Brain microvascular endothelial cell (primary cell): ENCODE data around the gene CIAO3.

Experiments
- DNase-seq: peaks from one replicate; pipeline ENCODE4 v3.0.0-alpha.2; 2020
- H3K27ac ChIP-seq: fragments of 250-450 bp; sonication (Bioruptor Pico); 2 replicates; pipeline ENCODE4 v1.5.1; 2020; ENCODE audit warnings: mild to moderate bottlenecking, moderate library complexity
- H3K27me3 ChIP-seq: fragments of 250-450 bp; sonication (Bioruptor Pico); replicated peaks from 2 replicates; pipeline ENCODE4 v1.5.1; 2020; ENCODE audit warnings: mild to moderate bottlenecking
- H3K36me3 ChIP-seq: fragments of 250-450 bp; sonication (Bioruptor Pico); replicated peaks from 2 replicates; pipeline ENCODE4 v1.5.1; 2020; ENCODE audit warnings: mild to moderate bottlenecking
- H3K4me3 ChIP-seq: 2 replicates; pipeline ENCODE4 v1.5.1; 2011; ENCODE audit warnings: low read depth, mild to moderate bottlenecking, control low read depth, low read length, moderate library complexity
- in situ Hi-C: cut with HindIII; loops from 2 replicates; pipeline ENCODE4 v1.10.0; 2017; ENCODE audit warnings: low sequenced_read_pairs, low pct_ligation_motif_present
- TF ChIP-seq, protein P1 (sequence below): IDR thresholded peaks from 2 replicates; pipeline ENCODE4 v1.5.1; 2011; ENCODE audit warnings: low read depth, mild to moderate bottlenecking, moderate library complexity, low read length, control low read depth, inconsistent platforms; ENCODE audit errors: missing control alignments

The CIAO3 gene

DNA sequence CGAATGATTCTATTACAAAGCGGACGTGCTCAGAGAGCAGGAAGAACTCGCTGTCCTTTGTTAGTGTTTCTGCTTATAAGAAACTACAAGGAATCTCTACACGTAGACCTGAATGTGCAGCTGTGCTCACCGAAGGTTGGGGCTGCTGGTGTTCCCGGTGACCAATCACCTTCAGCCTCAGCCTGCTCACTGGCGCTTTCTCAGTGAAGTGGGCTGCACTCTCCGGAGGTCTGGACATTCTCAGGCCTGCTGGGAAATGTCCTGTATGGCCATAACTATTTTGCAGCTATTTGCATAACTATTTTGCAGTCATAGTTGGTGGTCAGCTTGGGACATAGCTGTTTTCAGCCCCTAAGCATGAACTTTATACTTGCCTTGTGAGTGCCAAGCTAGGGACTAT, 9.7 kb upstream of the CIAO3 start:
- H3K27me3 ChIP-seq = peaks cover 4% of the 10 kb centered on the region
- H3K27ac ChIP-seq = no peak overlapping the region
- in situ Hi-C loops = no loop called here
- DNase-seq = no peak
- H3K4me3 ChIP-seq = no peak overlapping the region
- H3K36me3 ChIP-seq = no peaks in the 10 kb centered on the region
- TF ChIP-seq, protein P1, sequence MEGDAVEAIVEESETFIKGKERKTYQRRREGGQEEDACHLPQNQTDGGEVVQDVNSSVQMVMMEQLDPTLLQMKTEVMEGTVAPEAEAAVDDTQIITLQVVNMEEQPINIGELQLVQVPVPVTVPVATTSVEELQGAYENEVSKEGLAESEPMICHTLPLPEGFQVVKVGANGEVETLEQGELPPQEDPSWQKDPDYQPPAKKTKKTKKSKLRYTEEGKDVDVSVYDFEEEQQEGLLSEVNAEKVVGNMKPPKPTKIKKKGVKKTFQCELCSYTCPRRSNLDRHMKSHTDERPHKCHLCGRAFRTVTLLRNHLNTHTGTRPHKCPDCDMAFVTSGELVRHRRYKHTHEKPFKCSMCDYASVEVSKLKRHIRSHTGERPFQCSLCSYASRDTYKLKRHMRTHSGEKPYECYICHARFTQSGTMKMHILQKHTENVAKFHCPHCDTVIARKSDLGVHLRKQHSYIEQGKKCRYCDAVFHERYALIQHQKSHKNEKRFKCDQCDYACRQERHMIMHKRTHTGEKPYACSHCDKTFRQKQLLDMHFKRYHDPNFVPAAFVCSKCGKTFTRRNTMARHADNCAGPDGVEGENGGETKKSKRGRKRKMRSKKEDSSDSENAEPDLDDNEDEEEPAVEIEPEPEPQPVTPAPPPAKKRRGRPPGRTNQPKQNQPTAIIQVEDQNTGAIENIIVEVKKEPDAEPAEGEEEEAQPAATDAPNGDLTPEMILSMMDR = no peak

DNA sequence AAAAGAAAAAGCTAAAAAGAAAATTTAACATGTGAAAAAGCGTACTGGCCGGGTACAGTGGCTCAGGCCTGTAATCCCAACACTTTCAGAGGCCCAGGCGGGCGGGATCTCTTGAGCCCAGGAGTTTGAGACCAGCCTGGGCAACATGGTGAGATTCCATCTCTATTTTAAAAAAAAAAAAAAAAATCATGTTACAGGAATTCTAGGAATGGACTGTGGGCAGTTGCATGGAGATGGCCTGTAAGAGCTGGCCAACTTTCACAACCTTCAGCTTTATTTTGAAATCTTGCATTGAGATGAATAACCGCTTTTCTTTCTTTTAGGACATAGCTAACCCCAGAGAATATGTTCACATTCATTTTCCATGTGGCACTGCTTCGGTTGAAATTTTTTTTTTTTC, 8.2 kb upstream of the CIAO3 start:
- Histone ChIP-seq H3K27me3 (peaks cover 4% of the 10 kb centered on the region), H3K36me3 (no peaks in the 10 kb centered on the region), H3K4me3 (no peak overlapping the region), H3K27ac (no peak overlapping the region)
- TF ChIP-seq, protein P1 = no peak
- in situ Hi-C loops = no loop called here
- peak; percentile 35 for DNase-seq

DNA sequence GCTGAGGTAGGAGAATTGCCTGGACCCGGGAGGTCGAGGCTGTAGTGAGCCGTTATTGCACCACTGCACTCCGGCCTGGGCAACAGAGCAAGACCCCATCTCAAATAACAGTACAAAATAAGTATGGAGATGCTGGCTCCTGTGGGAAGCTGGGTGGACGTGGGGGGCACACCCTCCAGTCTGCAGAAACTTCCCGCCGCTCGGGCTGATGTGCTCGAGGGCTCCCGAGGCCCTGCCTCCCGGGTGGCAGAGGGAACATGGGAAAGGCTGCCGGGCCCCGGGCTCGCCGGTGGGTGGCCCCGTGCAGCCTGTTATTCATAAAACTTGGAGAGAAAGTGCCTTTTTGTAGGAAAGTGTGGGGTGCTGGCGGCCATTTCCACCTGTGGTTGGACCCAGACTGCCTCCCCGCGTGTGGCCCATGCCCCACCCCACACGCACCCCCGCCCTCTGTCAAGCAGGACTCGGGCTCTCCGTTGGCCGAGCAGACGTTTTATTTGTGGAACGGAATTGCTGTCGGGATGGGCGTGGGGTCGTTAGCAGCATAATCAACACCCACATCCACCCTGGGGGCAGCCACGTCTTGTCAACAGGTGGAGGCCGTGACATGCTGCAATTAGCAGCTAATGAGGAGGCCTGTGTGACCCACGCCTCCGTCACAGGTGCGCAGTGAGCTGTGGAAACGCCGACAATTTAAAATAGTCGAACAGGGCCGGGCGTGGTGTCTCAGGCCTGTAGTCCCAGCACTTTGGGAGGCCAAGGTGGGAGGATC, 7.4 kb upstream of the CIAO3 start:
- H3K27me3 ChIP-seq = peaks cover 4% of the 10 kb centered on the region
- TF ChIP-seq, protein P1 = no peak
- no peak overlapping the region for H3K27ac ChIP-seq
- DNase-seq = no peak
- H3K4me3 ChIP-seq = no peak overlapping the region
- in situ Hi-C loops = no loop called here
- H3K36me3 ChIP-seq = no peaks in the 10 kb centered on the region

DNA sequence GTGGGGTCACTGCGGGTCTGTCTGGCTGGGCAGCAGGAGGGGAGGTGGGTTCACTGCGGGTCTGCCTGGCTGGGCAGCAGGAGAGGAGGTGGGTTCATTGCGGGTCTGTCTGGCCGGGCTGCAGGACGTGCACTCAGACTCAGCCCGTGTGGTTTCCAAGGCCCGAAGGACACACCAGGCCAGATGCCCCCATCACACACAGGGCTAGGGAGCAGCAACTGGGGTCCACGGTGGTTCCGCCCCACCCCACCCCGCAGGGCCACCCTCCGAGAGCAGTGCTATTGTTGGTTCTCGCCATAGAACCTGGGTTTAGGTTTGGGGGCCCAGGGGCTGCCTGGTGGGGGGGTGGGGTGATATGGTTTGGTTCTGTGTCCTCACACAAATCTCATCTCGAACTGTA, 5.8 kb upstream of the CIAO3 start:
- TF ChIP-seq, protein P1 = no peak
- in situ Hi-C loops = no loop called here
- H3K27me3 ChIP-seq = no peaks in the 10 kb centered on the region
- no peaks in the 10 kb centered on the region for H3K36me3 ChIP-seq
- H3K4me3 ChIP-seq = no peak overlapping the region
- no peak for DNase-seq
- H3K27ac ChIP-seq = no peak overlapping the region

DNA sequence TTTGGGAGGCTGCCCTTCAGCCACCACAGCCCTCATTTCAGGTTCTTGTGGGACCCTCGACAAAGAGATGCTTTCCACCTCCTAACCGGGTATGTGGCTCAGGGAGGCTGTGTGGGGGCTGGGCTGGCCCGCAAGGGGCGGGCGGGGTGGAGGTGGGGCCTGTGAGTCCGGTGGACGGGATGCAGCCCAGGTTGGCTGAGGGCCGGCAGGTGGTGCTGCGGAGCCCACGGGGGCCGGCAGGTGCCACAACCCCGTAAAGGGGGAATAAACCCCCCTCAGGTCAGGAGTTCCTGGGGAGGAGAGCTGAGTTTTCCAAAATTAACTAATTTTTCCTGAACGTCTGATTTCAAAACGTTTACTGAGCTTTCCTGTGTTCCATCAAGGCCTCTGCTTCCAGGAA, 4.9 kb upstream of the CIAO3 start:
- H3K4me3 ChIP-seq = no peak overlapping the region
- TF ChIP-seq, protein P1 = peak; percentile 57
- no peak overlapping the region for H3K27ac ChIP-seq
- in situ Hi-C loops = no loop called here
- no peaks in the 10 kb centered on the region for H3K36me3 ChIP-seq
- no peak for DNase-seq
- no peaks in the 10 kb centered on the region for H3K27me3 ChIP-seq
